RWPE2 (cell line): ENCODE measurements around the gene TENM4.

Source experiments
- ATAC-seq: fragments of 200-7000 bp; cut with Tn5 transposase; 3 replicates; pipeline ENCODE4 v1.9.1; 2021; ENCODE audit warnings: low read depth
- DNase-seq: peaks from one replicate; pipeline ENCODE4 v3.0.0-alpha.2; 2020; ENCODE audit warnings: low spot score
- H3K27ac ChIP-seq: fragments of 450-650 bp; 2 replicates; pipeline ENCODE4 v1.5.1; 2017; ENCODE audit warnings: mild to moderate bottlenecking; ENCODE audit not compliant: poor library complexity, severe bottlenecking
- H3K27me3 ChIP-seq: fragments of 250-450 bp; sonication (Bioruptor Pico); 2 replicates; pipeline ENCODE4 v1.5.1; 2021; ENCODE audit warnings: mild to moderate bottlenecking, moderate library complexity; ENCODE audit not compliant: insufficient read depth, poor library complexity, severe bottlenecking
- H3K36me3 ChIP-seq: fragments of 250-450 bp; sonication (Bioruptor Pico); 2 replicates; pipeline ENCODE4 v1.5.1; 2020; ENCODE audit warnings: low read depth, mild to moderate bottlenecking, moderate library complexity
- H3K4me1 ChIP-seq: fragments of 250-450 bp; sonication (Bioruptor Pico); 2 replicates; pipeline ENCODE4 v1.5.1; 2021; ENCODE audit warnings: mild to moderate bottlenecking, moderate library complexity; ENCODE audit not compliant: insufficient read depth, poor library complexity, severe bottlenecking
- H3K4me3 ChIP-seq: fragments of 250-450 bp; sonication (Bioruptor Pico); 2 replicates; pipeline ENCODE4 v1.5.1; 2021; ENCODE audit warnings: mild to moderate bottlenecking, moderate library complexity; ENCODE audit not compliant: severe bottlenecking
- H3K9me3 ChIP-seq: fragments of 250-450 bp; sonication (Bioruptor Pico); 2 replicates; pipeline ENCODE4 v1.5.1; 2021; ENCODE audit warnings: mild to moderate bottlenecking, moderate library complexity; ENCODE audit not compliant: severe bottlenecking
- TF ChIP-seq, protein P1 (sequence below): fragments of 450-650 bp; IDR thresholded peaks from one replicate; pipeline ENCODE4 v1.5.1; 2017; ENCODE audit warnings: mild to moderate bottlenecking, moderate library complexity; ENCODE audit not compliant: poor library complexity, severe bottlenecking

TENM4 gene

GRCh38 chr11:78773492-78773891 lies 667.3 kb downstream of the TENM4 start:
- no peak for DNase-seq
- Histone ChIP-seq H3K27ac (no peak overlapping the region), H3K4me3 (no peak overlapping the region), H3K36me3 (no peaks in the 10 kb centered on the region), H3K9me3 (no peaks in the 10 kb centered on the region), H3K4me1 (no peaks in the 10 kb centered on the region), H3K27me3 (no peaks in the 10 kb centered on the region)
- TF ChIP-seq, protein P1, sequence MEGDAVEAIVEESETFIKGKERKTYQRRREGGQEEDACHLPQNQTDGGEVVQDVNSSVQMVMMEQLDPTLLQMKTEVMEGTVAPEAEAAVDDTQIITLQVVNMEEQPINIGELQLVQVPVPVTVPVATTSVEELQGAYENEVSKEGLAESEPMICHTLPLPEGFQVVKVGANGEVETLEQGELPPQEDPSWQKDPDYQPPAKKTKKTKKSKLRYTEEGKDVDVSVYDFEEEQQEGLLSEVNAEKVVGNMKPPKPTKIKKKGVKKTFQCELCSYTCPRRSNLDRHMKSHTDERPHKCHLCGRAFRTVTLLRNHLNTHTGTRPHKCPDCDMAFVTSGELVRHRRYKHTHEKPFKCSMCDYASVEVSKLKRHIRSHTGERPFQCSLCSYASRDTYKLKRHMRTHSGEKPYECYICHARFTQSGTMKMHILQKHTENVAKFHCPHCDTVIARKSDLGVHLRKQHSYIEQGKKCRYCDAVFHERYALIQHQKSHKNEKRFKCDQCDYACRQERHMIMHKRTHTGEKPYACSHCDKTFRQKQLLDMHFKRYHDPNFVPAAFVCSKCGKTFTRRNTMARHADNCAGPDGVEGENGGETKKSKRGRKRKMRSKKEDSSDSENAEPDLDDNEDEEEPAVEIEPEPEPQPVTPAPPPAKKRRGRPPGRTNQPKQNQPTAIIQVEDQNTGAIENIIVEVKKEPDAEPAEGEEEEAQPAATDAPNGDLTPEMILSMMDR = no peak
- no peak for ATAC-seq

DNA sequence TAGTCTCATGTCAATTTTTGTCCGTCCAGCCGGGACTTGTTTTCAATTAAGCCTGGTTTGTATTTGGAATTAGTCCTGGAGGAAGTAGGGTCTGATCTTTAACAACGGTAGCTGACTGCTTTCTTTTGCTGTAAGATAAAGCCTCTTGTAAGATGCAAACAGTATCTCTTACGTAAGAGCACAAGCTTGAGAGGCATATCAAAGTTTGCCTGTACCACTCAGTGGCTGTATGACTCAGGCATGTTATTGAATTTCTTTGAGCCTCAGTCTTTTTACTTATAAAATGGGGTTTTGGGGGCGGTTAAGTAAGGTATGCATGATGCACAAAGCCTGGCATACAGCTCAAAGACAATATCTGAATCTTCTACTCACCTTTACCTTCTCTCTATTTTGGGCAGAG lies 667.8 kb downstream of the TENM4 start:
- H3K9me3 ChIP-seq = no peaks in the 10 kb centered on the region
- ATAC-seq = no peak
- H3K36me3 ChIP-seq = no peaks in the 10 kb centered on the region
- no peak for DNase-seq
- no peak overlapping the region for H3K4me3 ChIP-seq
- H3K4me1 ChIP-seq = no peaks in the 10 kb centered on the region
- no peaks in the 10 kb centered on the region for H3K27me3 ChIP-seq
- TF ChIP-seq, protein P1 = no peak
- H3K27ac ChIP-seq = no peak overlapping the region

GRCh38 chr11:78772186-78772585 lies 668.6 kb downstream of the TENM4 start:
- DNase-seq (no peak), ATAC-seq (no peak)
- Histone ChIP-seq H3K4me1 (no peaks in the 10 kb centered on the region), H3K9me3 (no peaks in the 10 kb centered on the region), H3K4me3 (no peak overlapping the region), H3K27ac (no peak overlapping the region), H3K36me3 (no peaks in the 10 kb centered on the region), H3K27me3 (no peaks in the 10 kb centered on the region)
- TF ChIP-seq, protein P1 = no peak

DNA sequence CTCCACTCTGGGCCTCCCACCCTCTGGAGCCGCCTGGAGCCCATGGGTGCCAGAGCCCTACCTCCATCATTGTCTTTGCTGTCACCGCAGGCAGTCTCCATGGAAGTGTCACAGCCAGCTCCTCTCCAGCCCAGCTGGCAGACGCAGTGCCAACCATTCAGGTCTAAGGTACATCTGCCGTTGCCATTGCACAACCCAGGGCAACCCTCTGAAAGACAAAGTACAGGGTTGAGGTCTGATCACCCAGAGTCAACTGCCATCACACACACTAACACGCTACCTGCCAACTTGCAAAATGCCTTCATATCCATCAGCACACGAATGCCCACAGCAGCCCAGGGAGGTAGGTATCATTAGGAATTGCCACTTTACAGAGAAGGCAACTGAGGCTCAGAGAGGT lies 669.9 kb downstream of the TENM4 start:
- H3K27ac ChIP-seq = no peak overlapping the region
- H3K4me1 ChIP-seq = no peaks in the 10 kb centered on the region
- ATAC-seq (no peak), DNase-seq (no peak)
- no peaks in the 10 kb centered on the region for H3K9me3 ChIP-seq
- TF ChIP-seq, protein P1 = no peak
- no peak overlapping the region for H3K4me3 ChIP-seq
- H3K36me3 ChIP-seq = no peaks in the 10 kb centered on the region
- no peaks in the 10 kb centered on the region for H3K27me3 ChIP-seq

DNA sequence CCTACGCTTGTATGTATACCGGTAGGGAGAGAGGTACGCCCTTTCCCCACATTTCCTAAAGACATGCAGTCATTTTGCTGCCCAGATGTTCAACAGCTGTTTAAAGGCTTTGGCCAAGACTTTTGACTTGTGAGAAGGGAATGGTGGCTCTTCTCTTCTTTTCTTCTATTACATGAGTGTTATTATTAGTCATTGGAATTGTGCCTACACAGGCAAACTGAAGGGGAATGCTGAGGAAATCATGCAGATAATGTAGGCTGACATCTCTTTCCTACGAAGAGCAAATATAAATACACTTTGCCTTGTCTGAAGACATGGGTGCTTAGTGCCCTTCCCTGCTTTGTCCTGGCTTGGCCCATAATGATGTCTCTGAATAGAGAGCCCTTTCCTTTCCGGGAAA lies 671.9 kb downstream of the TENM4 start:
- Histone ChIP-seq H3K4me3 (no peak overlapping the region), H3K27me3 (no peaks in the 10 kb centered on the region), H3K4me1 (no peaks in the 10 kb centered on the region), H3K36me3 (no peaks in the 10 kb centered on the region), H3K9me3 (no peaks in the 10 kb centered on the region), H3K27ac (no peak overlapping the region)
- DNase-seq = no peak
- TF ChIP-seq, protein P1 = no peak
- ATAC-seq = no peak
